ENCODE measurements around the gene AGMO.

- TF ChIP-seq CTCF (IDR thresholded peaks at IDR 0.05) = no peak
- TF ChIP-seq POLR2A (IDR thresholded peaks at IDR 0.05) = no peak
Observed at GRCh38 chr7:15378494-15379145, 183.2 kb downstream of the AGMO start.
